ENCODE results near the gene ITGA11. TPM values are rescaled to one million over a fixed set of nuclear protein-coding genes. Genes with fewer than 3 reads are reported as not detected.
A peak's percentile ranks its signal among the peaks of the same experiment; 100 is the strongest.

Gene ITGA11
- total and polyA plus RNA-seq, 5 experiments from 2014 or later: 0.02 to 0.11 (median 0.03) TPM; not detected in 2

- peak overlapping the region in 2 of 10 donors; percentile 48 to 93 for H3K27ac Mint-ChIP-seq
- POLR2A ChIA-PET: interaction anchor here (1.0 kb wide), 1 partner anchor 23 kb away, joined by 4 read pairs; no protein-coding TSS in a partner anchor
- peak overlapping the region in 1 of 10 donors; percentile 84 for H3K4me3 Mint-ChIP-seq
- H3K9me3 Mint-ChIP-seq: no peaks in the 10 kb centered on the region
- DNase-seq: no peak
- peaks cover 20 to 31% (median 27%) of the 10 kb centered on the region in 4 donors for H3K4me1 Mint-ChIP-seq
- H3K36me3 Mint-ChIP-seq: no peaks in the 10 kb centered on the region
- peaks cover 0 to 10% (median 6%) of the 10 kb centered on the region in 5 donors for H3K27me3 Mint-ChIP-seq
- ATAC-seq: no peak
These were observed 103.0 kb downstream of the ITGA11 start for GRCh38 chr15:68328964-68329363.

DNA sequence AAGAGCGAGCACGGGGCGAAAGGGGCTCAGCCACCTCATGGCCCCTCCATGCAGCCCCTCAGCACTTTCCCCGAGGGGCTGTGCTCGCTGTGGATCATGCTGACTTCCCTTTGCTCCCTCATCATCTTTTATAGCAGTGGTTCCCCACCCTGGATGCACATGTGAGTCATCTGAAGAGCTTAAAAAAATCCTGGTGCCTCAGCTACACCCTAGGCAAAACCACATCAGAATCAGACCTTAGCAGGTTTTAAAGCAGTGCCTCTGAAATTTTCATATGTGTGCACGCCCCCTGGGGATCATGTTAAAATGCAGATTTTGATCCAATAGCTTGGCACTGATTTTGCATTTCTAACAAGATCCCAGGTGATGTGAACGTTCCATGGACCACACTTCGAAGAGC, 103.5 kb downstream of the ITGA11 start:
- no peaks in the 10 kb centered on the region for H3K36me3 Mint-ChIP-seq

DNA sequence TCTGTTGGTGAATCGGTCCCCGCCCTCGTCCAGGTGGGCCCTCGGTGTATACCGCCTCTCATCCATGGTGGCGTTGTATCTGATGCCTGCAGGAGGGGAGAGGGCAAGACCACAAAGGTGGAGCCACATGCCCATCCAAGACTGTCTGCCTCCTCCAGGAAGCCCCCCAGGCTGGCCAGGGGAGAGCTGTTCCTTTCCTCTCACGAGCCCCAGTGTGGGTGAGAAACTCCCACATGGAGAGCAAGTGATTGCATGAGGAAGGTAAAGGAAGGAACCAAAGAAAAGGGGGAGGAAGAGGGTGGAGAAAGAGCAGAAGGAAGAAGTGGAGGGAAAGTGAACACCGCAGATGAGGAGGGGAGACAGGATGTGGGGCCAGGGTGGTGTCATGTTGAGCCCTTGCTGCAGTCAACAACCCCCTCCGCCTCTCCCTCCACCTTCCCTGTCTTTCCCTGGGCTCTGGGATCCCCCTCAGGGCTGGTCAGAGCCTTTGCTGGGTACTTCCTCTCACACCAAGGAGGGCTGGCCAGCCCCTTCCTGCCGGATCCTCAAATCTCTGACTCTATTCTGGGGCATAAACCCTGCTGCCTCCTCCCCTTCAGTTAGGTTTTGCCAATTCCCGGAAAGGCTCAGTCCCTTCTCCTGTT, 105.1 kb downstream of the ITGA11 start:
- no peaks in the 10 kb centered on the region for H3K36me3 Mint-ChIP-seq
- POLR2A ChIA-PET: no interaction called here
- ATAC-seq (peak in 1 of 2 donors; percentile 22), DNase-seq (no peak)
- H3K27me3 Mint-ChIP-seq: peaks cover 0 to 3% (median 0%) of the 10 kb centered on the region in 5 donors
- peak overlapping the region in 7 of 10 donors; percentile 22 to 90 (median 77) for H3K27ac Mint-ChIP-seq
- peaks cover 23 to 31% (median 27%) of the 10 kb centered on the region in 4 donors for H3K4me1 Mint-ChIP-seq
- H3K4me3 Mint-ChIP-seq: peak overlapping the region in 8 of 10 donors; percentile 32 to 84 (median 42)
- H3K9me3 Mint-ChIP-seq: no peaks in the 10 kb centered on the region

More for the DNA sequence above, 103.5 kb downstream of the ITGA11 start:
- ATAC-seq (peak; percentile 71 to 90), DNase-seq (peak in 3 of 10 donors; percentile 3 to 27 (median 25))
- no peaks in the 10 kb centered on the region for H3K9me3 Mint-ChIP-seq
- H3K4me1 Mint-ChIP-seq: peaks cover 20 to 31% (median 27%) of the 10 kb centered on the region in 4 donors
- POLR2A ChIA-PET: interaction anchor here (1.0 kb wide), 1 partner anchor 22 kb away, joined by 4 read pairs; no protein-coding TSS in a partner anchor
- H3K27ac Mint-ChIP-seq: peak overlapping the region in 6 of 10 donors; percentile 25 to 93 (median 70)
- H3K4me3 Mint-ChIP-seq: peak overlapping the region in 6 of 10 donors; percentile 22 to 84 (median 50)
- peaks cover 0 to 6% (median 2%) of the 10 kb centered on the region in 5 donors for H3K27me3 Mint-ChIP-seq

- Mint-ChIP-seq H3K4me3 (peak overlapping the region in 1 of 10 donors; percentile 84), H3K9me3 (no peaks in the 10 kb centered on the region), H3K4me1 (peaks cover 23 to 31% (median 27%) of the 10 kb centered on the region in 4 donors), H3K27me3 (peaks cover 0 to 3% (median 0%) of the 10 kb centered on the region in 5 donors), H3K36me3 (no peaks in the 10 kb centered on the region), H3K27ac (peak overlapping the region in 5 of 10 donors; percentile 7 to 90 (median 85))
- no peak for ATAC-seq
- DNase-seq: no peak
- POLR2A ChIA-PET: no interaction called here
These were observed 106.2 kb downstream of the ITGA11 start for GRCh38 chr15:68325726-68326125.

GRCh38 chr15:68322796-68323195, 109.2 kb downstream of the ITGA11 start:
- Mint-ChIP-seq H3K27me3 (peaks cover 0 to 3% (median 0%) of the 10 kb centered on the region in 5 donors), H3K4me3 (no peak overlapping the region), H3K4me1 (peaks cover 14 to 18% (median 17%) of the 10 kb centered on the region in 4 donors), H3K9me3 (no peaks in the 10 kb centered on the region), H3K27ac (peak overlapping the region in 3 of 10 donors; percentile 24 to 53 (median 41)), H3K36me3 (no peaks in the 10 kb centered on the region)
- POLR2A ChIA-PET: no interaction called here
- ATAC-seq (no peak), DNase-seq (no peak)

DNA sequence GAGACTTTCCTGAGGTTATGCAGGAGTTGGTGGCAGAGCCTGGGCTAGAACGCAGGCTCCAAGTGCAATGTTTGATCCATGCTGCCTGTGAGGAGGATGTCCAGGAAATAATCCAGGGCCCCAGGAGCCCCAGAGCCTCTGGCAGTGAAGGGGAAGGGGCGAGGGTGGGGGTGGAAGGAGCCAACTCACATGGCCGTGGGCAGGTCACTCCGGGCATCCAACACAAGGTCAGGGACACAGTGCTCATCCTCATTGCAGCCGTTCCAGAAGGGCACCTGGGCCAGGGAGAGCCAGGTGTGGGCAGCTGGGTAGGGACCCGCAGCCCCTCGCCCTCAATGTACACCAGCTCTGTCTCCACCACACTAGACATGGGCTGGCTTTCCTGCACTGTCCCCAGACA, 110.7 kb downstream of the ITGA11 start:
- ATAC-seq (no peak), DNase-seq (no peak)
- POLR2A ChIA-PET: no interaction called here
- no peak overlapping the region for H3K4me3 Mint-ChIP-seq
- H3K27ac Mint-ChIP-seq: peak overlapping the region in 2 of 10 donors; percentile 27 to 52
- no peaks in the 10 kb centered on the region for H3K9me3 Mint-ChIP-seq
- peaks cover 0 to 8% (median 0%) of the 10 kb centered on the region in 5 donors for H3K27me3 Mint-ChIP-seq
- no peaks in the 10 kb centered on the region for H3K36me3 Mint-ChIP-seq
- H3K4me1 Mint-ChIP-seq: peaks cover 0 to 5% (median 3%) of the 10 kb centered on the region in 4 donors

DNA sequence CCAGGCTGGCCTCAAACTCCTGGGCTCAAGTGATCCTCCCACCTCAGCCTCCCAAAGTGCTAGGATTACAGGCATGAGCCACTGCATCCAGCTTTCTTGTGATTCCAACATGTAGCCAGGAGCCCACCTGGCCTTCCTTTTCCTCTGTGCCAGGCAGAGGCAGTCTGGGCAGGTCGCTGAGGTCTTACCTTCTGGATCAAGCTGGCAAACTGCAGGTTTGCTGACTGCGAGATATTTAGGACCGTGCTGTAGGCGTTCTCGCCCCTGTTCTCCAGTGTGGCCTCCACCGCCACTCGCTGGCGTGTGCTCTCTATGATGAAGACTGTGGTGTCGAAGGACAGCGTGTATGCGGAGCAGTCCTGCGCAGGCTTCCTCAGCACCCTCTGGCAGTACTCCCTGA, 112.0 kb downstream of the ITGA11 start:
- Mint-ChIP-seq H3K27ac (no peak overlapping the region), H3K9me3 (no peaks in the 10 kb centered on the region), H3K4me1 (peaks cover 0 to 3% (median 0%) of the 10 kb centered on the region in 4 donors), H3K4me3 (no peak overlapping the region), H3K36me3 (no peaks in the 10 kb centered on the region), H3K27me3 (peaks cover 0 to 8% (median 0%) of the 10 kb centered on the region in 5 donors)
- POLR2A ChIA-PET: no interaction called here
- ATAC-seq (no peak), DNase-seq (no peak)

DNA sequence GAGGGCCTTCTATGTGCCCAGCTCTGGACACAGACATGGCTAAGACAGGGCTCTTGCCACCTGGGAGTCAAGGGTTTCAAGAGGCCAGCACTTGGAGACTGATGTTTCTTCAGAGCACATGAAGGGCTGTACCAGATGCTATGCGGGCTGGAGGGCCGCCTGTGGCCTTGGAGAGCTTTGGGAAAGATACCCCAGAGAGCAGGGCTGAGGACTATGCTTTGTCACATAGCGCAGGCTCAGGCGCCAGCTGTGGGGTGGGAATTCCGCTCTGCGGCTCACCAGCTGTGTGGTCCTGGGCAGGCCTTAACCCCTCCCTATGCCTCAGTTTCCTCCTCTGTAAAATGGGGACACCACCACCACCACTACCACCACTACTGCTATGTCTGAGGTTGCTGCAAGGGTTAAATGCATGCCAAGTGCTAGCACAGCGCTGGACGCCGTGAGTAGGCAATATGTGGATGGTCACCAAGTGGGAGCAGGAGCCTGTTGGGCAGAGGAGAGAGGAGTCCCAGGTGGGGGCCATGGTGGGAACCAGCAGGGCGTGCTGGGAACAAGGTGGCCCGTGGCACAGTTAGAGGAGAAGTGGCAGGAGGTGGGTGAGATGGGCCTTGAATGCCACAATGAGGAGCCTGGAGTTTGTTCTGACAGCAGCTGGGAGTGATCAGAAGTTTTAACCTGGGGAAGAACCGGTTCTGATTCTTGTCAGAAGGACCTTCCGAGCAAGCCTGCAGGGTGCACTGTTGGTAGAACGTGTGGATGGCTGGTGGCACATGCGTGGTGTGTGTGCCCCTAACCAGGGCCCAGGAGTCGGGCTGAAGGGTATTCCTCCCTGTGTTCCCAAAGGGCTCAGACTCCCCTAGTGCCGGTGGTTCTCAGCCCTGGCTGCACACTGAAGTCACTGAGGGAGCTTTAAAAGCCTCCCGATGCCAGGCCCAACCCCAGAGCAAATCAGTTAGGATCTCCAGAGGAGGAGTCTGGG, 112.7 kb downstream of the ITGA11 start:
- ATAC-seq: no peak
- POLR2A ChIA-PET: no interaction called here
- no peaks in the 10 kb centered on the region for H3K36me3 Mint-ChIP-seq
- H3K4me1 Mint-ChIP-seq: peaks cover 0 to 3% (median 0%) of the 10 kb centered on the region in 4 donors
- peak overlapping the region in 1 of 10 donors; percentile 24 for H3K4me3 Mint-ChIP-seq
- H3K9me3 Mint-ChIP-seq: no peaks in the 10 kb centered on the region
- H3K27me3 Mint-ChIP-seq: peaks cover 0 to 8% (median 0%) of the 10 kb centered on the region in 5 donors
- DNase-seq: peak in 1 of 10 donors; percentile 45
- no peak overlapping the region for H3K27ac Mint-ChIP-seq

GRCh38 chr15:68318008-68318835, 113.7 kb downstream of the ITGA11 start:
- peaks cover 0 to 8% (median 0%) of the 10 kb centered on the region in 5 donors for H3K27me3 Mint-ChIP-seq
- H3K4me1 Mint-ChIP-seq: peaks cover 0 to 3% (median 0%) of the 10 kb centered on the region in 4 donors
- H3K36me3 Mint-ChIP-seq: no peaks in the 10 kb centered on the region
- ATAC-seq: no peak
- POLR2A ChIA-PET: no interaction called here
- no peak overlapping the region for H3K4me3 Mint-ChIP-seq
- peak in 1 of 10 donors; percentile 54 for DNase-seq
- H3K27ac Mint-ChIP-seq: peak overlapping the region in 2 of 10 donors; percentile 8 to 28
- H3K9me3 Mint-ChIP-seq: no peaks in the 10 kb centered on the region

DNA sequence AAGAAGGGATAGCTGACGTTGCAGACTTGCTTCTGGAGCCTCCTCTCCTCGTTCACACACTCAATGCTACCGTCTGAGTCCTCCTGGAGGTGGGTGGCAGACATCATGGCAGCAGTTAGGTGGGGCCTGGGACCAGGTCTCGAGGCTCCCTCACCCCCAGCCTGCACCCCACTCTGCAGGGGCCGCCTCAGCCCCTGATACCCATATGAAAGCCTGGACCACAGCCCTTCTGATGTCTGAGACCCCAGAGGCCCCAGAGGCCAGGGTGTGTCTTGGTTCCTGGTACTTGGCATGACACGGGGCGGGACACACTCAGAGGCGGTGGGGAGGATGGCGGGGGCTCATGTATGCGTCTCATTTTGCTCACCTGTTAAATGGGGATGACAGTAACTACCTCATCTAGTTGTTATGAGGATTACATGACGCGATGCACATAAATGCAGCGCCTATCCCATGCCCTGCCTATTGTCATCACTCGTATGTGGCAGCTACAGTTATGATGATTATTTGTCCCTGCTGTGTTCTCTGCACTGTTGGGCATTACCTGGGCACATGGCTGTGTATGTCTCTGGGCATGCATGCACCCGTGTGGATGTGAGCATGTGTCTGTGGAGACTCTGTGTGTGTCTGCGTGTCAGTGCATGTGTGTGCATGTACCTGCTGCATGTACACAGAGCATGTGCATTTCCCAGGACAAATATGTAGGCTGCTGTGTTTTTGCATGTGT, 114.5 kb downstream of the ITGA11 start:
- DNase-seq: peak in 1 of 10 donors; percentile 41
- Mint-ChIP-seq H3K4me3 (no peak overlapping the region), H3K27me3 (peaks cover 0 to 8% (median 0%) of the 10 kb centered on the region in 5 donors), H3K9me3 (no peaks in the 10 kb centered on the region), H3K4me1 (peaks cover 0 to 3% (median 0%) of the 10 kb centered on the region in 4 donors), H3K27ac (peak overlapping the region in 1 of 10 donors; percentile 28), H3K36me3 (no peaks in the 10 kb centered on the region)
- no peak for ATAC-seq
- POLR2A ChIA-PET: no interaction called here

DNA sequence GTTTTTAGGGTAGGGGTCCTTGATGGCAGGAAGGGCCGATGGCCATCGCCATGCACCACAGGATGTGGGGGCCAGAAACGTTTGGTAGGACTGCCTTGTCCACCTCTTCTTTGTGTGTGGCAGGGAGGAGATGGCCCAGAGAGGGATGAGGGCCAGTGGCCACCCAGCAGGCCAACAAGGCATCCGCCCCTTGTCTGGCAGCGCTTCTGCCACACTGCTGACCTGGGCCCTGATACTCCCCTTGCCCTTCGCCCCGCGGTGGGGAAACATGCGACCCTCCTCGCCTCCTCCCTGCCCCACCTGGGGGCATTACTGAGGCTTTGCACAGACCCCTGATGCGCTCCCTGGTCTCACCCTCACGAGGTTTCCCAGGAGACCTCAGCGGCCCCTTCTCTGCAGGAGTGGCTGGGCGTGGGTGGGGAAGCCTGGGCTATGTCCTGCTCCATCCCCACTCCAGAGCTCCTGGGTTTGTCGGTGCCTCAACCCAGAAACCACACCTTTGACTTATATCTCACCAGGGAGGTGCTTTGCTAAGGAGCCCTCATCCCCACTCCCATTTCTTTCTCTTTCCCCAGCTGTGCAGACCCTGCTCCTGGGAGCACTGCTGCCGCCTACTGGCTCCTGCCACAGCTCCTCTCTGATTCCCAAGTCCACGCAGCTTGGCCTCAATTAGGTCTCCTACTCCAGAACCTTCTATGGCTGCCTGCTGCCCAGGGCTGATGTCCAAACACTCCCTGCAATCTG, 115.7 kb downstream of the ITGA11 start:
- POLR2A ChIA-PET: no interaction called here
- DNase-seq (peak in 2 of 10 donors; percentile 10 to 37), ATAC-seq (no peak)
- no peaks in the 10 kb centered on the region for H3K4me1 Mint-ChIP-seq
- H3K27me3 Mint-ChIP-seq: peaks cover 0 to 8% (median 0%) of the 10 kb centered on the region in 5 donors
- H3K4me3 Mint-ChIP-seq: no peak overlapping the region
- H3K36me3 Mint-ChIP-seq: no peaks in the 10 kb centered on the region
- H3K27ac Mint-ChIP-seq: peak overlapping the region in 1 of 10 donors; percentile 61
- H3K9me3 Mint-ChIP-seq: no peaks in the 10 kb centered on the region

All from naive thymus-derived CD8-positive, alpha-beta T cell (primary cell).